OCI-LY3 (cell line): ENCODE results near the gene CYP4F11.

Experiments
- H2AFZ ChIP-seq: fragments of 200-600, 300-600 bp; shearing (Covaris generic); 2 replicates; pipeline ENCODE4 v1.6.0; 2014; ENCODE audit warnings: antibody characterized with exemption, low read depth, low read length
- H3K27ac ChIP-seq: fragments of 200-600, 300-600 bp; sonication (generic); 2 replicates; pipeline ENCODE4 v1.5.1; 2014; ENCODE audit warnings: mild to moderate bottlenecking, low read length, moderate library complexity, mixed read lengths
- H3K27me3 ChIP-seq: fragments of 200-600, 300-600 bp; sonication (generic); 2 replicates; pipeline ENCODE4 v1.6.1; 2014; ENCODE audit warnings: low read depth, low read length, mixed read lengths
- H3K36me3 ChIP-seq: fragments of 200-600, 300-600 bp; sonication (generic); replicated peaks from 2 replicates; pipeline ENCODE3; 2014; ENCODE audit warnings: low read depth, low read length, mixed read lengths
- H3K4me1 ChIP-seq: fragments of 300-600, 200-600 bp; sonication (generic); 2 replicates; pipeline ENCODE4 v1.6.1; 2014; ENCODE audit warnings: low read length, mixed read lengths
- H3K4me2 ChIP-seq: fragments of 200-600, 300-600 bp; sonication (generic); 2 replicates; pipeline ENCODE4 v1.6.1; 2014; ENCODE audit warnings: low read length, mixed read lengths
- H3K4me3 ChIP-seq: fragments of 300-600, 200-600 bp; sonication (generic); 2 replicates; pipeline ENCODE4 v1.5.1; 2014; ENCODE audit warnings: antibody characterized with exemption, mild to moderate bottlenecking, low read length, moderate library complexity
- H3K79me2 ChIP-seq: fragments of 300-600, 200-600 bp; shearing (Covaris generic); 2 replicates; pipeline ENCODE4 v1.6.1; 2014; ENCODE audit warnings: mild to moderate bottlenecking, low read length, mixed read lengths
- H3K9ac ChIP-seq: fragments of 300-600, 200-600 bp; shearing (Covaris generic); 2 replicates; pipeline ENCODE4 v1.6.0; 2014; ENCODE audit warnings: mild to moderate bottlenecking, low read length, moderate library complexity
- H3K9me3 ChIP-seq: fragments of 200-600, 300-600 bp; shearing (Covaris generic); 2 replicates; pipeline ENCODE4 v1.6.1; 2014; ENCODE audit warnings: low read length, mixed read lengths; ENCODE audit not compliant: insufficient read depth
- H4K20me1 ChIP-seq: fragments of 200-600, 300-600 bp; sonication (generic); 2 replicates; pipeline ENCODE4 v1.6.1; 2016; ENCODE audit warnings: low read length, mixed read lengths; ENCODE audit not compliant: insufficient read depth
- EZH2phosphoT487 ChIP-seq: fragments of 200-600 bp; shearing (Covaris generic); IDR thresholded peaks from 2 replicates; pipeline ENCODE4 v1.6.1; 2018; ENCODE audit warnings: antibody characterized with exemption, mixed run types, low read depth
- TF ChIP-seq, protein P1 (sequence below): fragments of 200-600, 300-600 bp; sonication (generic); IDR thresholded peaks from 2 replicates; pipeline ENCODE4 v1.5.1; 2014; ENCODE audit warnings: antibody characterized with exemption, low read length, low read depth

Gene CYP4F11

DNA sequence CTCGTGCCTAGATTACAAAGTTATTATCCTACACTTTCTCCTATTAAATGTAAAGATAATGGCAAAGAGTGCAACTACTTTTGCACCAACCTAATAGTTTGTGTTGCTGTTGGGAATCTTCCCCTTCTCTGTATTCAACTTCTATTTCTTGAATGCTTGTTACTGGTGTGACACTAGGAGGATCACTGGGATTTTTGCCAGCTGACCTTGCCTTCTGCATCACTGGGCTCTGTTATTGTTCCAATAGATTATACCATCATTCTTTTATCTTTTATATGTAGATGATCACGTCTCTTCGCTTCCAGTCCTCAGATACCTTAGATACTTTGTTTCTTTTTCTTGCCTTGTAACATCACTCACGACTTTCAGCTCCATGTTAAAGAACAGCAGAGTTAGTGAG is 11.0 kb upstream of the CYP4F11 start:
- no peaks in the 10 kb centered on the region for H4K20me1 ChIP-seq
- no peaks in the 10 kb centered on the region for H3K4me1 ChIP-seq
- no peak overlapping the region for H3K27ac ChIP-seq
- no peaks in the 10 kb centered on the region for H3K79me2 ChIP-seq
- no peak overlapping the region for H3K4me3 ChIP-seq
- H3K4me2 ChIP-seq, result no peak overlapping the region
- peaks cover 18% of the 10 kb centered on the region; the same call in 1 of the 2 replicates for H3K27me3 ChIP-seq
- H3K36me3 ChIP-seq, result no peaks in the 10 kb centered on the region
- TF ChIP-seq, protein P1, sequence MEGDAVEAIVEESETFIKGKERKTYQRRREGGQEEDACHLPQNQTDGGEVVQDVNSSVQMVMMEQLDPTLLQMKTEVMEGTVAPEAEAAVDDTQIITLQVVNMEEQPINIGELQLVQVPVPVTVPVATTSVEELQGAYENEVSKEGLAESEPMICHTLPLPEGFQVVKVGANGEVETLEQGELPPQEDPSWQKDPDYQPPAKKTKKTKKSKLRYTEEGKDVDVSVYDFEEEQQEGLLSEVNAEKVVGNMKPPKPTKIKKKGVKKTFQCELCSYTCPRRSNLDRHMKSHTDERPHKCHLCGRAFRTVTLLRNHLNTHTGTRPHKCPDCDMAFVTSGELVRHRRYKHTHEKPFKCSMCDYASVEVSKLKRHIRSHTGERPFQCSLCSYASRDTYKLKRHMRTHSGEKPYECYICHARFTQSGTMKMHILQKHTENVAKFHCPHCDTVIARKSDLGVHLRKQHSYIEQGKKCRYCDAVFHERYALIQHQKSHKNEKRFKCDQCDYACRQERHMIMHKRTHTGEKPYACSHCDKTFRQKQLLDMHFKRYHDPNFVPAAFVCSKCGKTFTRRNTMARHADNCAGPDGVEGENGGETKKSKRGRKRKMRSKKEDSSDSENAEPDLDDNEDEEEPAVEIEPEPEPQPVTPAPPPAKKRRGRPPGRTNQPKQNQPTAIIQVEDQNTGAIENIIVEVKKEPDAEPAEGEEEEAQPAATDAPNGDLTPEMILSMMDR, result no peak
- no peak for TF ChIP-seq EZH2phosphoT487
- H3K9me3 ChIP-seq, result no peaks in the 10 kb centered on the region
- no peak overlapping the region for H2AFZ ChIP-seq
- no peak overlapping the region for H3K9ac ChIP-seq

DNA sequence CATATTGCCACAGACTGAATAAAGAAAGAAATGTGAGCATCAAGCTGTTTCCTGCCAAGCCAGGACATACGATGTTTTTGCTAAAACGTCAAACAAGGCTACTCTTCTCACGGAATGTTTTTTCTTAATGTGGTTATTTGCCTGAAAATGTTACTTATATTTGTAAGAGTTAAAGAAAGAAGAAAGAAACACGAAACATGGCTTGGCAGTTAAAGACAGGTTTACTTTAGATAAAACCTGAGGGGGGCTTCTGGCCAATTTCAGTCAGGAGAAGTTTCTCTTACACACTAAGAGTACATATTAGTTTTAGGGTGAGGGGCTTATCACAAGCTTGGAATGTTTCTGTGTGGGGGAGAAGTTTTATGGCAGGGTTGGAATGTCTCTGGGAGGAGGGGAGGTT is 10.1 kb upstream of the CYP4F11 start:
- TF ChIP-seq, protein P1, result no peak
- no peak for TF ChIP-seq EZH2phosphoT487
- no peaks in the 10 kb centered on the region for H3K4me1 ChIP-seq
- peaks cover 18% of the 10 kb centered on the region; the same call in 1 of the 2 replicates for H3K27me3 ChIP-seq
- H3K9ac ChIP-seq, result no peak overlapping the region
- H3K9me3 ChIP-seq, result no peaks in the 10 kb centered on the region
- H2AFZ ChIP-seq, result no peak overlapping the region
- H3K36me3 ChIP-seq, result no peaks in the 10 kb centered on the region
- H4K20me1 ChIP-seq, result no peaks in the 10 kb centered on the region
- H3K4me2 ChIP-seq, result no peak overlapping the region
- no peak overlapping the region for H3K27ac ChIP-seq
- no peak overlapping the region for H3K4me3 ChIP-seq
- no peaks in the 10 kb centered on the region for H3K79me2 ChIP-seq

DNA sequence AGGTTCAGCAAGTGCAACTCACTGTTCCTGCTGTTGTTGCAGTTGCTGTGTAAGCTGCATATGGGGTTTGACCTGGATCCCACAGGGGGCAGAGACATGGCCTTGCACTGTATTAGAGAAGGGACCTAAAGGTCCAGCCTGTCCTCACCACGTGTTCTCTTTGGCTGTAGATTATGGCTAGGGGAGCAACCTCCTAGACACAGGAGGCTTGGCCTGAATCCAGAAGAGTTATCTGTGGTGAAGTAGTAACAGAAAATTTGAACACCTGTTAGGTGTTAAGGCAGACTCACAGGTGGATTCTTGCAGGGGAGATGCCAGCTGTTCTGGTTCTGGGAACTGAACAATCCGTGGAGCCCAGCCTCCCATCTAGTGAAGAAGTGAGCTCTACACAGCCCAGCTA is 3.4 kb upstream of the CYP4F11 start:
- no peaks in the 10 kb centered on the region for H3K9me3 ChIP-seq

DNA sequence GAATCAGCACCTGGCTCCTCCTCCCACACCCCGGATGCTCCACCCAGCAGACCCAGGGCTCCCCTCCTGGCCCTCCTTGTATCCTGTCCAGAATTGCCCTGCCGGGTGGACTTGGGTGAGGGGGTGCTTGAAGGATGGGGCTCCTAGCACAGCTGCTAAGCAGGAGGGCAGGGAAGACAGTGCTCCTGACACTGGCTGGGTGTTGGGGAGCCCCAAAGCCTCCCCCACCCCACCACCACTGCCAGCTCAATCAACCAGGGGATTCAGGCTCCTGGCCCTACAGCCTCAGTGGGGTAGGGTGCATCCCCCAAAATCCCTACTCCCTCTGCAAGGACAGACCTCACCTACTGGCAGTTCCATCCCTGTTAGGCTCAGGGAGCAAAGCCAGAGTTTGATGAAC is 2.6 kb upstream of the CYP4F11 start:
- Histone ChIP-seq H3K4me1 (no peaks in the 10 kb centered on the region), H3K4me2 (no peak overlapping the region), H3K27me3 (no peaks in the 10 kb centered on the region; the same call in 1 of the 2 replicates), H3K9me3 (no peaks in the 10 kb centered on the region), H3K4me3 (no peak overlapping the region), H4K20me1 (no peaks in the 10 kb centered on the region), H2AFZ (no peak overlapping the region), H3K79me2 (no peaks in the 10 kb centered on the region), H3K27ac (no peak overlapping the region), H3K9ac (no peak overlapping the region), H3K36me3 (no peaks in the 10 kb centered on the region)
- TF ChIP-seq, protein P1, result no peak
- TF ChIP-seq EZH2phosphoT487, result no peak

More for the DNA sequence above, 3.4 kb upstream of the CYP4F11 start:
- H3K9ac ChIP-seq, result no peak overlapping the region
- H3K4me2 ChIP-seq, result no peak overlapping the region
- no peaks in the 10 kb centered on the region for H4K20me1 ChIP-seq
- peaks cover under 1% of the 10 kb centered on the region; the same call in 1 of the 2 replicates for H3K27me3 ChIP-seq
- H3K4me3 ChIP-seq, result no peak overlapping the region
- no peaks in the 10 kb centered on the region for H3K4me1 ChIP-seq
- H2AFZ ChIP-seq, result no peak overlapping the region
- no peak for TF ChIP-seq EZH2phosphoT487
- TF ChIP-seq, protein P1, result no peak
- H3K79me2 ChIP-seq, result no peaks in the 10 kb centered on the region
- no peaks in the 10 kb centered on the region for H3K36me3 ChIP-seq
- H3K27ac ChIP-seq, result no peak overlapping the region
